ENCODE measurements around the gene GRIP1.

Gene GRIP1

GRCh38 chr12:66497008-66497897 lies 181.6 kb downstream of the GRIP1 start:
- Histone ChIP-seq H3K9ac (ENCODE audit: low read length) (peak overlapping the region; percentile 94), H3K27me3 (ENCODE audit: control insufficient read depth, insufficient read depth, low read length) (no peaks in the 10 kb centered on the region), H3K9me3 (ENCODE audit: control insufficient read depth, insufficient read depth, low read depth, low read length) (no peaks in the 10 kb centered on the region), H3K27ac (ENCODE audit: low read depth, low read length) (peak overlapping the region; percentile 91), H3K4me1 (ENCODE audit: control insufficient read depth, insufficient read depth, low read length) (peaks cover 70% of the 10 kb centered on the region), H3K4me3 (ENCODE audit: low read depth, low read length) (peak overlapping the region; percentile 44), H3K36me3 (ENCODE audit: control insufficient read depth, insufficient read depth, low read length) (no peaks in the 10 kb centered on the region)

GRCh38 chr12:66496595-66496994 lies 182.3 kb downstream of the GRIP1 start:
- H3K27me3 ChIP-seq (ENCODE audit: control insufficient read depth, insufficient read depth, low read length) = no peaks in the 10 kb centered on the region
- peak overlapping the region; percentile 94 for H3K9ac ChIP-seq (ENCODE audit: low read length)
- H3K4me3 ChIP-seq (ENCODE audit: low read depth, low read length) = no peak overlapping the region
- no peaks in the 10 kb centered on the region for H3K9me3 ChIP-seq (ENCODE audit: control insufficient read depth, insufficient read depth, low read depth, low read length)
- peaks cover 76% of the 10 kb centered on the region for H3K4me1 ChIP-seq (ENCODE audit: control insufficient read depth, insufficient read depth, low read length)
- H3K27ac ChIP-seq (ENCODE audit: low read depth, low read length) = peak overlapping the region; percentile 91
- H3K36me3 ChIP-seq (ENCODE audit: control insufficient read depth, insufficient read depth, low read length) = no peaks in the 10 kb centered on the region

- Histone ChIP-seq H3K27ac (ENCODE audit: low read depth, low read length) (peak overlapping the region; percentile 91), H3K36me3 (ENCODE audit: control insufficient read depth, insufficient read depth, low read length) (no peaks in the 10 kb centered on the region), H3K4me3 (ENCODE audit: low read depth, low read length) (no peak overlapping the region), H3K9me3 (ENCODE audit: control insufficient read depth, insufficient read depth, low read depth, low read length) (0 out of 2 replicates have a peak, but pooled peaks cover under 1% of the 10 kb centered on the region), H3K9ac (ENCODE audit: low read length) (peak overlapping the region; percentile 94), H3K27me3 (ENCODE audit: control insufficient read depth, insufficient read depth, low read length) (no peaks in the 10 kb centered on the region), H3K4me1 (ENCODE audit: control insufficient read depth, insufficient read depth, low read length) (peaks cover 73% of the 10 kb centered on the region)
These were observed 183.2 kb downstream of the GRIP1 start for GRCh38 chr12:66495709-66496108.

GRCh38 chr12:66493819-66494218 lies 185.1 kb downstream of the GRIP1 start:
- Histone ChIP-seq H3K4me3 (ENCODE audit: low read depth, low read length) (no peak overlapping the region), H3K9ac (ENCODE audit: low read length) (no peak overlapping the region), H3K27me3 (ENCODE audit: control insufficient read depth, insufficient read depth, low read length) (no peaks in the 10 kb centered on the region), H3K4me1 (ENCODE audit: control insufficient read depth, insufficient read depth, low read length) (peaks cover 55% of the 10 kb centered on the region), H3K27ac (ENCODE audit: low read depth, low read length) (no peak overlapping the region), H3K9me3 (ENCODE audit: control insufficient read depth, insufficient read depth, low read depth, low read length) (peaks cover 9% of the 10 kb centered on the region; the same call in 1 of the 2 replicates), H3K36me3 (ENCODE audit: control insufficient read depth, insufficient read depth, low read length) (no peaks in the 10 kb centered on the region)

- H3K36me3 ChIP-seq (ENCODE audit: control insufficient read depth, insufficient read depth, low read length) = no peaks in the 10 kb centered on the region
- H3K27ac ChIP-seq (ENCODE audit: low read depth, low read length) = no peak overlapping the region
- H3K9ac ChIP-seq (ENCODE audit: low read length) = no peak overlapping the region
- peaks cover 38% of the 10 kb centered on the region for H3K4me1 ChIP-seq (ENCODE audit: control insufficient read depth, insufficient read depth, low read length)
- H3K4me3 ChIP-seq (ENCODE audit: low read depth, low read length) = no peak overlapping the region
- H3K27me3 ChIP-seq (ENCODE audit: control insufficient read depth, insufficient read depth, low read length) = no peaks in the 10 kb centered on the region
- H3K9me3 ChIP-seq (ENCODE audit: control insufficient read depth, insufficient read depth, low read depth, low read length) = peaks cover 9% of the 10 kb centered on the region; the same call in 1 of the 2 replicates
These were observed 187.0 kb downstream of the GRIP1 start for GRCh38 chr12:66491853-66492252.

GRCh38 chr12:66482351-66483203 lies 196.3 kb downstream of the GRIP1 start:
- H3K4me1 ChIP-seq (ENCODE audit: control insufficient read depth, insufficient read depth, low read length) = no peaks in the 10 kb centered on the region; the same call in 1 of the 2 replicates
- H3K27me3 ChIP-seq (ENCODE audit: control insufficient read depth, insufficient read depth, low read length) = no peaks in the 10 kb centered on the region
- H3K9me3 ChIP-seq (ENCODE audit: control insufficient read depth, insufficient read depth, low read depth, low read length) = peaks cover 11% of the 10 kb centered on the region; the same call in 1 of the 2 replicates
- no peaks in the 10 kb centered on the region for H3K36me3 ChIP-seq (ENCODE audit: control insufficient read depth, insufficient read depth, low read length)
- no peak overlapping the region for H3K4me3 ChIP-seq (ENCODE audit: low read depth, low read length)
- no peak overlapping the region for H3K9ac ChIP-seq (ENCODE audit: low read length)
- H3K27ac ChIP-seq (ENCODE audit: low read depth, low read length) = no peak overlapping the region

GRCh38 chr12:66467932-66468331 lies 210.9 kb downstream of the GRIP1 start:
- no peak overlapping the region for H3K9ac ChIP-seq (ENCODE audit: low read length)
- H3K4me3 ChIP-seq (ENCODE audit: low read depth, low read length) = no peak overlapping the region
- no peaks in the 10 kb centered on the region for H3K27me3 ChIP-seq (ENCODE audit: control insufficient read depth, insufficient read depth, low read length)
- no peak overlapping the region for H3K27ac ChIP-seq (ENCODE audit: low read depth, low read length)
- H3K4me1 ChIP-seq (ENCODE audit: control insufficient read depth, insufficient read depth, low read length) = no peaks in the 10 kb centered on the region
- no peaks in the 10 kb centered on the region for H3K9me3 ChIP-seq (ENCODE audit: control insufficient read depth, insufficient read depth, low read depth, low read length)
- H3K36me3 ChIP-seq (ENCODE audit: control insufficient read depth, insufficient read depth, low read length) = no peaks in the 10 kb centered on the region

GRCh38 chr12:66461331-66461730 lies 217.5 kb downstream of the GRIP1 start:
- Histone ChIP-seq H3K4me1 (ENCODE audit: control insufficient read depth, insufficient read depth, low read length) (no peaks in the 10 kb centered on the region), H3K9ac (ENCODE audit: low read length) (no peak overlapping the region), H3K36me3 (ENCODE audit: control insufficient read depth, insufficient read depth, low read length) (no peaks in the 10 kb centered on the region), H3K27me3 (ENCODE audit: control insufficient read depth, insufficient read depth, low read length) (no peaks in the 10 kb centered on the region), H3K9me3 (ENCODE audit: control insufficient read depth, insufficient read depth, low read depth, low read length) (no peaks in the 10 kb centered on the region), H3K4me3 (ENCODE audit: low read depth, low read length) (no peak overlapping the region), H3K27ac (ENCODE audit: low read depth, low read length) (no peak overlapping the region)

GRCh38 chr12:66459944-66460482 lies 218.9 kb downstream of the GRIP1 start:
- Histone ChIP-seq H3K27ac (ENCODE audit: low read depth, low read length) (no peak overlapping the region), H3K9ac (ENCODE audit: low read length) (no peak overlapping the region), H3K4me3 (ENCODE audit: low read depth, low read length) (no peak overlapping the region), H3K36me3 (ENCODE audit: control insufficient read depth, insufficient read depth, low read length) (no peaks in the 10 kb centered on the region), H3K4me1 (ENCODE audit: control insufficient read depth, insufficient read depth, low read length) (no peaks in the 10 kb centered on the region), H3K9me3 (ENCODE audit: control insufficient read depth, insufficient read depth, low read depth, low read length) (no peaks in the 10 kb centered on the region), H3K27me3 (ENCODE audit: control insufficient read depth, insufficient read depth, low read length) (no peaks in the 10 kb centered on the region)

GRCh38 chr12:66456612-66457011 lies 222.3 kb downstream of the GRIP1 start:
- Histone ChIP-seq H3K27ac (ENCODE audit: low read depth, low read length) (no peak overlapping the region), H3K36me3 (ENCODE audit: control insufficient read depth, insufficient read depth, low read length) (no peaks in the 10 kb centered on the region), H3K9me3 (ENCODE audit: control insufficient read depth, insufficient read depth, low read depth, low read length) (no peaks in the 10 kb centered on the region), H3K27me3 (ENCODE audit: control insufficient read depth, insufficient read depth, low read length) (no peaks in the 10 kb centered on the region), H3K4me3 (ENCODE audit: low read depth, low read length) (no peak overlapping the region), H3K4me1 (ENCODE audit: control insufficient read depth, insufficient read depth, low read length) (0 out of 2 replicates have a peak, but pooled peaks cover 4% of the 10 kb centered on the region), H3K9ac (ENCODE audit: low read length) (no peak overlapping the region)

All from HUES6 (cell line).